ENCODE results near the gene PRLH. TPM values are rescaled to one million over a fixed set of nuclear protein-coding genes. Genes with fewer than 3 reads are reported as not detected.

The PRLH gene
- total and polyA plus RNA-seq, 2 of the 13 experiments (the other 11 are each of a cell fraction or from before 2014, with no cell fraction given) = not detected

DNA sequence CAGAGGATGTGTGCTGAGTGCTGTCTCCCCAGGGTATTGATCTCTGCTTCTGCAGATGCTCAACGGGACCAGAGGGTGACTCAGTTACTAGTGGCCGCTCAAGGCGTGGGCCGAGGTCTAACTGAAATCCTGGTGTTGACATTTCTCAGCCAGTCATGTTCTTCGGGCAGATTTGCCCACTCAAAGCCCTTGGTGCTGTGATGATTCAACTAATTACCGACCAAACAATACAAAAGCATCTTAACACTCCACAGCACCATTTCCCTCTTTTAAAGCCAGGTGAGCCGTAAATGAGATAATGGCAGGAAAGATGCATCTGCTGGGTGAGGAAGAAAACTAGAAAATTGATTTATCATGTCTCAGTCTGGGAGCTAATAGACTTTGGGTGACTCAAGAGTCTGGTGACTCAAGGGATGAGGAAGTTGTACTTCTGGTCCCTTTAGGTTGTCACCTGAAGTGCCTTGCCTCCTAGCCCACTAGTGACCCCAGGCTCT, 32.7 kb upstream of the PRLH start:
- Histone ChIP-seq H4K20me1 (ENCODE audit: insufficient read depth, low read length) (no peaks in the 10 kb centered on the region), H3K79me2 (ENCODE audit: insufficient read depth, low read length) (no peaks in the 10 kb centered on the region), H3K27me3 (ENCODE audit: control insufficient read depth in 1 of 2, insufficient read depth in 2 of 2, low read length in 2 of 2) (peaks cover 14 to 85% of the 10 kb centered on the region in 2 experiments; a peak in 4 of 5 replicates), H3K27ac (ENCODE audit: extremely low read length, insufficient read depth, low read length) (no peak overlapping the region), H3K9me3 (ENCODE audit: low read length) (no peaks in the 10 kb centered on the region), H3K36me3 (replicated peaks in 1 of 2; ENCODE audit: control insufficient read depth in 1 of 2, insufficient read depth in 2 of 2, low read length in 2 of 2) (no peaks in the 10 kb centered on the region), H3K4me1 (ENCODE audit: insufficient read depth, low read length) (no peaks in the 10 kb centered on the region), H3K9ac (ENCODE audit: insufficient read depth, low read depth, low read length) (no peak overlapping the region), H2AFZ (ENCODE audit: low read length) (no peak overlapping the region), H3K4me2 (ENCODE audit: low read depth, low read length) (no peak overlapping the region), H3K4me3 (replicated peaks in 1 of 3; ENCODE audit: insufficient read depth in 1 of 3, low read depth in 2 of 3, low read length in 3 of 3) (no peak overlapping the region)
- POLR2A ChIA-PET = no interaction called here
- no peak for ATAC-seq
- peak; percentile 18 for FAIRE-seq
- intact Hi-C loops (cut with micrococcal nuclease; ENCODE audit: unreplicated experiment) = no loop called here
- DNase-seq (ENCODE audit: low spot score) = no peak
- BruUV-seq (replicated peaks) = no TSS peak
- whole genome bisulfite sequencing (ENCODE audit: low lambda C conversion rate) = 2% methylated on average over 7 of the region's 7 CpGs
- TF ChIP-seq ZBTB38 (CRISPR knock-in tag; IDR thresholded peaks at IDR 0.05) (no peak), ZBTB7B (CRISPR knock-in tag; IDR thresholded peaks at IDR 0.05) (no peak), FOSL2 (CRISPR knock-in tag; IDR thresholded peaks at IDR 0.05) (peak; percentile 14; the same call in 1 of the 2 replicates)
- CTCF ChIA-PET (ENCODE audit: low intra/inter-chr PET ratio, low total read pairs) = no interaction called here
- in situ Hi-C loops (cut with HindIII; ENCODE audit: extremely low pct_ligation_motif_present, low pct_unique_long_range_greater_than_20kb) = no loop called here

GRCh38 chr2:237534380-237534779, 32.0 kb upstream of the PRLH start:
- in situ Hi-C loops (cut with HindIII; ENCODE audit: extremely low pct_ligation_motif_present, low pct_unique_long_range_greater_than_20kb) (no loop called here), intact Hi-C loops (cut with micrococcal nuclease; ENCODE audit: unreplicated experiment) (no loop called here)
- no peak overlapping the region for H3K4me2 ChIP-seq (ENCODE audit: low read depth, low read length)
- H4K20me1 ChIP-seq (ENCODE audit: insufficient read depth, low read length) = no peaks in the 10 kb centered on the region
- H3K27ac ChIP-seq (ENCODE audit: extremely low read length, insufficient read depth, low read length) = no peak overlapping the region
- no peaks in the 10 kb centered on the region for H3K36me3 ChIP-seq (replicated peaks in 1 of 2; ENCODE audit: control insufficient read depth in 1 of 2, insufficient read depth in 2 of 2, low read length in 2 of 2)
- ChIA-PET CTCF (ENCODE audit: low intra/inter-chr PET ratio, low total read pairs) (no interaction called here), POLR2A (no interaction called here)
- H3K27me3 ChIP-seq (ENCODE audit: control insufficient read depth in 1 of 2, insufficient read depth in 2 of 2, low read length in 2 of 2) = peaks cover 14 to 91% of the 10 kb centered on the region in 2 experiments; a peak in 4 of 5 replicates
- no peaks in the 10 kb centered on the region for H3K4me1 ChIP-seq (ENCODE audit: insufficient read depth, low read length)
- peak; percentile 77 for TF ChIP-seq MAFF (IDR thresholded peaks at IDR 0.05; ENCODE audit: low read depth, low read length)
- TF ChIP-seq CCAR2 (optimal IDR thresholded peaks at IDR 0.05; ENCODE audit: low read depth, low read length) = no peak
- TF ChIP-seq MAFK (conservative IDR thresholded peaks at IDR 0.05 in 1 of 2, IDR thresholded peaks at IDR 0.05 in 1 of 2; ENCODE audit: low read length in 2 of 2) = peak; percentile 76 to 81
- no peaks in the 10 kb centered on the region for H3K9me3 ChIP-seq (ENCODE audit: low read length)
- FAIRE-seq = no peak
- no peak for ATAC-seq
- DNase-seq (ENCODE audit: low spot score) = no peak
- no peak overlapping the region for H3K4me3 ChIP-seq (replicated peaks in 1 of 3; ENCODE audit: insufficient read depth in 1 of 3, low read depth in 2 of 3, low read length in 3 of 3)
- WGBS (ENCODE audit: low lambda C conversion rate) = 90% methylated on average over 1 of the region's 1 CpG
- H2AFZ ChIP-seq (ENCODE audit: low read length) = no peak overlapping the region
- H3K9ac ChIP-seq (ENCODE audit: insufficient read depth, low read depth, low read length) = no peak overlapping the region
- H3K79me2 ChIP-seq (ENCODE audit: insufficient read depth, low read length) = no peaks in the 10 kb centered on the region
- no TSS peak for BruUV-seq (replicated peaks)
